HL-60 (cell line): ENCODE results near the gene NOS2.

Experiments
- CTCF ChIP-seq: IDR thresholded peaks from one replicate; pipeline ENCODE4 v1.5.1; 2011; ENCODE audit warnings: low read length, control low read depth, inconsistent platforms; ENCODE audit not compliant: insufficient read depth
- POLR2AphosphoS5 ChIP-seq: IDR thresholded peaks from 2 replicates; pipeline ENCODE4 v1.6.1; 2012; ENCODE audit warnings: low read depth

GRCh38 chr17:27805520-27806146, 5.3 kb upstream of the NOS2 start:
- TF ChIP-seq CTCF (peak; percentile 80), POLR2AphosphoS5 (no peak)
